Measurements from ENCODE around the gene DDX24. TPM values are rescaled to one million over a fixed set of nuclear protein-coding genes. Genes with fewer than 3 reads are reported as not detected.

Gene DDX24
- polyA plus RNA-seq, 3 donors = 51.2 to 68.0 (median 53.8) TPM

- intact Hi-C loops (cut with micrococcal nuclease) = no loop called here
- 94% methylated on average over 3 of the region's 10 CpGs for WGBS (ENCODE audit: insufficient coverage)
- Histone ChIP-seq H4K20me1 (ENCODE audit: insufficient read depth, low read length) (no peaks in the 10 kb centered on the region), H3K4me2 (replicated peaks; ENCODE audit: extremely low read depth, low read length, poor library complexity, severe bottlenecking) (no peak overlapping the region), H3K27me3 (ENCODE audit: control insufficient read depth in 2 of 2, insufficient read depth in 2 of 2, low read length in 2 of 2) (no peaks in the 10 kb centered on the region), H2AFZ (ENCODE audit: insufficient read depth, low read depth, low read length, poor library complexity, severe bottlenecking) (no peak overlapping the region), H3K4me1 (ENCODE audit: control insufficient read depth in 1 of 2, insufficient read depth in 2 of 2, low read length in 2 of 2) (no peaks in the 10 kb centered on the region), H3K36me3 (replicated peaks in 1 of 2; ENCODE audit: control insufficient read depth in 1 of 2, insufficient read depth in 2 of 2, low read length in 2 of 2) (peaks cover 73 to 96% of the 10 kb centered on the region in 2 donors), H3K79me2 (ENCODE audit: insufficient read depth, low read length) (no peaks in the 10 kb centered on the region), H3K4me3 (replicated peaks in 1 of 3; ENCODE audit: low read depth in 2 of 3, low read length in 3 of 3) (no peak overlapping the region), H3K9me3 (replicated peaks in 1 of 2; ENCODE audit: control insufficient read depth in 1 of 2, insufficient read depth in 1 of 2, low read length in 2 of 2) (no peaks in the 10 kb centered on the region), H3K27ac (ENCODE audit: low read depth in 1 of 2, low read length in 2 of 2) (no peak overlapping the region), H3K9ac (ENCODE audit: insufficient read depth, low read length, poor library complexity, severe bottlenecking) (no peak overlapping the region)
- H3K4me3 Mint-ChIP-seq = no peak overlapping the region
- H3K36me3 Mint-ChIP-seq = peaks cover 80 to 94% of the 10 kb centered on the region in 2 donors
- TF ChIP-seq CTCF (IDR thresholded peaks at IDR 0.05) = no peak
- peak overlapping the region in 1 of 7 donors; percentile 46 for H3K27ac Mint-ChIP-seq
- DNase-seq = no peak
- H3K9me3 Mint-ChIP-seq = no peaks in the 10 kb centered on the region
- H3K27me3 Mint-ChIP-seq (ENCODE audit: low read depth in 3 of 3) = no peaks in the 10 kb centered on the region
- no peaks in the 10 kb centered on the region for H3K4me1 Mint-ChIP-seq
These were observed 32.0 kb downstream of the DDX24 start for GRCh38 chr14:94048691-94049624.

- H3K27ac Mint-ChIP-seq = no peak overlapping the region
- intact Hi-C loops (cut with micrococcal nuclease) = no loop called here
These were observed 33.4 kb downstream of the DDX24 start for GRCh38 chr14:94047581-94047980.

More at GRCh38 chr14:94047581-94047980, 33.4 kb downstream of the DDX24 start:
- Histone ChIP-seq H2AFZ (ENCODE audit: insufficient read depth, low read depth, low read length, poor library complexity, severe bottlenecking) (no peak overlapping the region), H3K9ac (ENCODE audit: insufficient read depth, low read length, poor library complexity, severe bottlenecking) (no peak overlapping the region), H3K36me3 (replicated peaks in 1 of 2; ENCODE audit: control insufficient read depth in 1 of 2, insufficient read depth in 2 of 2, low read length in 2 of 2) (peaks cover 66 to 90% of the 10 kb centered on the region in 2 donors), H3K4me3 (replicated peaks in 1 of 3; ENCODE audit: low read depth in 2 of 3, low read length in 3 of 3) (no peak overlapping the region), H3K4me2 (replicated peaks; ENCODE audit: extremely low read depth, low read length, poor library complexity, severe bottlenecking) (no peak overlapping the region), H4K20me1 (ENCODE audit: insufficient read depth, low read length) (no peaks in the 10 kb centered on the region), H3K27me3 (ENCODE audit: control insufficient read depth in 2 of 2, insufficient read depth in 2 of 2, low read length in 2 of 2) (no peaks in the 10 kb centered on the region), H3K27ac (ENCODE audit: low read depth in 1 of 2, low read length in 2 of 2) (no peak overlapping the region), H3K79me2 (ENCODE audit: insufficient read depth, low read length) (no peaks in the 10 kb centered on the region), H3K4me1 (ENCODE audit: control insufficient read depth in 1 of 2, insufficient read depth in 2 of 2, low read length in 2 of 2) (no peaks in the 10 kb centered on the region), H3K9me3 (replicated peaks in 1 of 2; ENCODE audit: control insufficient read depth in 1 of 2, insufficient read depth in 1 of 2, low read length in 2 of 2) (no peaks in the 10 kb centered on the region)
- no peak for DNase-seq
- TF ChIP-seq CTCF (IDR thresholded peaks at IDR 0.05) = no peak
- Mint-ChIP-seq H3K4me1 (no peaks in the 10 kb centered on the region), H3K36me3 (peaks cover 78 to 89% of the 10 kb centered on the region in 2 donors), H3K4me3 (no peak overlapping the region), H3K27me3 (ENCODE audit: low read depth in 3 of 3) (no peaks in the 10 kb centered on the region), H3K9me3 (no peaks in the 10 kb centered on the region)
- 100% methylated on average over 3 of the region's 3 CpGs for WGBS (ENCODE audit: insufficient coverage)

Measured in CD14-positive monocyte (primary cell).